Non-pigmented ciliary epithelial cell (primary cell): ENCODE measurements around the gene EMILIN2.
"Not testable (repeated sequence)": the region's sequence is repeated elsewhere in the genome, so short reads cannot be mapped to it uniquely, and the experiment has no call there.

Experiments
- DNase-seq: peaks from one replicate; pipeline ENCODE4 v3.0.0-alpha.2; 2010; ENCODE audit warnings: low read depth

Gene EMILIN2

DNA sequence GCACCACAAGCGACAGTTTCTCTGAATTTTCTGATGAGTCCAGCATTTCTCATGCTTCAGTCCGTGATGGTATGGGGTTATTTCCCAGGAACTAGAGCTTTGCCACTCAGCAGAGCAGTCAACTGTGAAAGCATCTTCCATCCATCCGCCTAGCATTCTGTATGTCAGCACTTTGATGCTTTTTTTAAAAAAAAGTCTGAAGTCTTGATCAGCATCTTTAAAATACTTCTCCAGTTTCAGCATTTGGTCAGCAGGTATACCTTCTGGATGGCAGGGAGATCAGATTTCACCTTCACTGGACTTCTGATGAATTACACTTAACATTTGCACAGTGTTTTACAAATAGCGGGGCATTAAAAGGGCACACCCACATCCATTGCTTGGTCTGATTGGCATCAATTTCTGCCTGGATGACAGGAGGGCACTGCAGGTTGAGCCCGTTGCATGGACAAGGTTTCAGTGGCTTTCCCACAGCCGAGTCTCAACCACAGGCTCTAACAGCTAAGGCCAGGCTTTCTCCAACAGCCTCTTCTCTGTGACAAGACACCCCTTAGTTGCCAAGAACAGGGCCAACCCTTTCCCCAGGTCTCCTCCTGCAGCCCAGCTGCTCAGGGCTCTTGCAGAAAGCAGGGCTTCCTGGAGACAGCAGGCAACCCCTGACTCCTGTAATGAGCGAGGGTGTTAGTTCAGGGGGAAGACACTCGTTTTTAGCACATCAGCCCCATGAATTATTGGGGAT lies 54.0 kb downstream of the EMILIN2 start:
- DNase-seq = no peak

- no peak for DNase-seq
Measured at GRCh38 chr18:2901423-2901985, 54.7 kb downstream of the EMILIN2 start.

DNA sequence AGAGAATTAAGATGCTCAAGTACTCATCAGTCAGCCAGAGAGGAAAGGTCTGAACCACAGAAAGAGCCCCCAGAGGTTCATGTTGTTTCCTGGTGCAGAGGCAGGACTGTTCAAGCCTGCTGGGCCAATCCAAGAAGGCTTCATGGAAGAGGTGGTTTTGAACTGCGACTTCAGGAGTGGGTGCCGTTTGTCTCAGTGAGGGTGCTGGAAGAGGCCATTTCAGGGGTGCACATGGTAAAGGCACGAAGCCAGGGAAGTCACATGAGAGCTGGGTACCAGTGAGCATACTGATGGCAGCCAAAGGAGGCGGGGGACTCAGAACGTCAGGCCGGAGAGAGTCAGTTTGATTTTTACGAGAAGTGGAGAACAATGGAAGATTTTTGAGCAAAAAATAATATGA lies 55.5 kb downstream of the EMILIN2 start:
- no peak for DNase-seq

- no peak for DNase-seq
Measured at GRCh38 chr18:2903006-2903405, 56.2 kb downstream of the EMILIN2 start.

- DNase-seq = no peak
Measured at GRCh38 chr18:2905854-2906703, 59.3 kb downstream of the EMILIN2 start.

DNA sequence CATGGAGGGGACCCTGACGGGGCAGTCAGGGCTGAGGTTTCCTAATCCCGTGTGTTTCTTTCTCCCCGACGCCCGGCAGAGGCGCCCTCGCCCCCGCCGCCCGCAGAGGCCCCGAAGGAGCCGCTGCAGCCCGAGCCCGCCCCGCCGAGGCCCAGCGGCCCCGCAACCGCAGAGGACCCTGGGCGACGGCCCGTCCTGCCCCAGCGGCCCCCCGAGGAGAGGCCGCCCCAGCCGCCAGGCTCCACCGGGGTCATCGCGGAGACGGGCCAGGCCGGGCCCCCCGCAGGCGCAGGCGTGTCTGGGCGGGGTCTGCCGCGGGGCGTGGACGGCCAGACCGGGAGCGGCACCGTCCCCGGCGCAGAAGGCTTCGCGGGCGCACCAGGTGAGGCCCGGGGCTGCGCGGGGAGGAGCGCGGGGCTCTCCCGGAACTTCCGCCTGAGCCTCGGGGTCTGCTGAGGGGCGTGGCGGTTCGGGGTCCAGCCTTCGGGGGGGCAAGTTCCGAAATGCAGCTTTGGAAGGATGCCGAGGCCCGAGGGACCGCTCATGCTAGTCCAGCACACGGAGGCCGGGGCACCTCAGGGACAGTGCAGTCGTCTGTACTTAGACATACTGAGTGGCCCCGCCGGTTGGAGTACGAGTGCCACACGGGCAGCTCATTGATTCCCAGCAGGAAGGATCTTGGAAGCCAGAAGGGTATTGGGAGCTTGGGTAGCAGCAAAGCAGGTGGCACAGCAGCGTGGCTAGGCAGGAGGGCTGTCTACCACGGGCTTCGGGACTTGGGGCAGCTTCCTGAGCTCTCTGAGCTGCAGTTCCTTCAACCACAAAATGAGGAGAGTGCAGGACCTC lies 60.1 kb downstream of the EMILIN2 start:
- DNase-seq = no peak

GRCh38 chr18:2907550-2908135 lies 60.8 kb downstream of the EMILIN2 start:
- no peak for DNase-seq

DNA sequence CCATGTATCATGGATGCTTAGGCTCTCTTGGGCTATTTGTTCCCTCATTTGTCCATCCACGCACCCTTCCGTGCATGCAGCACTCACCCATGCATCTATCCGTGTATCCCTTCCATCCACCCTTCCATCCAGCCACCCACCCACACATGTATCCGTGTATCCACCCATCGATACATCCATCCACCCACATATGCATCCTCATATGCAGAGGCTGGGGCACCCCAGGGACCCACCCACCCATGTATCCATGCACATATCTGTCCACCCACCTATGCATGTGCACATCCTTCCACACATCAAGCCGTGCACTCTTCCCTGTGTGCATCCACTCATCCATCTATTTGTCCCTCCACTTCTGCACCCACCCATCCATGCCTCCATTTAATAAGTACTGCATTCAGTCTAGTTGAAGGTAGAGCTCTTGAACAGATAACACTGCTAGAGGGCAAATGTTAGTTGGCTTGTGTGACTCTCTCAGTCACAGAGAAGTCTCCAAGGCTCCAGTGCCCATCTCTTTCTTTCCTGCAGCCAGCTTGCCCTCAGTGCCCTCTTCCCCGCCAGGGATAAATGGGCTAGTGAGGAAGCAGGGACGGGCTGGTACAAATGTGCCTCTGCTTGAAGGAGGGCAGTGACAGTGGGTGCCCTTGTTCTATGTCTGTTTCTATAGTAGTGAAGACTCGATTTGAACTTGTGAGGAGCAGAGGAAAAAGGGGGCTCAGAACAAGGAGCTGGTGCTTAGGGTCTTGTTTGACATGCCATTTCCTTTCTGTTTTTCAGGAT lies 61.5 kb downstream of the EMILIN2 start:
- DNase-seq = no peak

DNA sequence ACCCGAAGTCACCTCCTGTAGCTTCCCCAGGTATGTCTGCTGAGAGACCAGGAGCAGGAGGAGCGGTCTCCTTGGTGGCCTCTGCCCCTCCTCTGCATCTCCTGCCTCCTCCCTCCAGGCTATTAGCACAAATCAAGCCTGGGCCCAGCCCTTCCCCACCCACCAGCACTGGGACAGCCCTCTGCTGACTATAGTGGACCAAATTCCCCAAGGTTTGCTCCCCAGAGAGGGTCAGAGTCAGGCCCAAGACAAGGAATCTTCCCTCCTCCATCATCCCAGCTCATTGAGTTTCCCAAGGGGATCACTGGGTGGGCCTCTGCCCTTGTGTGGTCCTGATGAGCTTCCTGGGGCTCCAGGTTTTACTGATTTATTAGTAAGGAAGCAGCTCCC lies 62.1 kb downstream of the EMILIN2 start:
- DNase-seq = no peak

DNA sequence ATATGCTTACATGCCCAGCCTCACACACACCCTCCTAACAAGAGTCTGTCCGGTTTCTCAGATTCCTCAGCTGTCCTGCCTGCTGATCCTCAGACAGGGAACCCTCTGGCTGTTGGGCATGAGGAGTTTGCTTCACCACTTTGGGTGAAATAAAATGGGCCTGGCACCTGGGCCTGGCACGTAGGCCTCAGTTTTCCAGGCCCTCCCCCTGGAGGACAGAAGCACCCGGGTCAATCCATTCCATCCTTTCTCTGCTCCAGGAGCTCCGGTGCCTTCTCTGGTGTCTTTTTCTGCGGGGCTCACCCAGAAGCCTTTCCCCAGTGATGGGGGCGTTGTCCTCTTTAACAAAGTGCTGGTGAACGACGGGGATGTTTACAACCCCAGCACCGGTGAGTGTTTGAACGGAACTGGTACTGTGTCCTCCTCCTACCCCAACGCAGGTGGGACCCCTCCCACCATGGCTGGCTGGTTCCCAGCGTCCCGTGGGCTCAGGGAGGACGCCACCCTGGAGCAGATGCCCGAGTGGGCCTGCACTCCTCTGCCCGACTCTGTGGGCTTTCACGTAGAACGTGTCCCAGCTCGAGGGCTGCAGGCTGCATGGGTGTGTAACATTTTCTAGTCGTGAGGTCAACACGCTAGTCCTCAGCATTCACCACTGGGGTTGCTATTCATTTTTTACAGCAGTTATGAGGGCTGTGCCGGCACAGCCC lies 62.8 kb downstream of the EMILIN2 start:
- no peak for DNase-seq

DNA sequence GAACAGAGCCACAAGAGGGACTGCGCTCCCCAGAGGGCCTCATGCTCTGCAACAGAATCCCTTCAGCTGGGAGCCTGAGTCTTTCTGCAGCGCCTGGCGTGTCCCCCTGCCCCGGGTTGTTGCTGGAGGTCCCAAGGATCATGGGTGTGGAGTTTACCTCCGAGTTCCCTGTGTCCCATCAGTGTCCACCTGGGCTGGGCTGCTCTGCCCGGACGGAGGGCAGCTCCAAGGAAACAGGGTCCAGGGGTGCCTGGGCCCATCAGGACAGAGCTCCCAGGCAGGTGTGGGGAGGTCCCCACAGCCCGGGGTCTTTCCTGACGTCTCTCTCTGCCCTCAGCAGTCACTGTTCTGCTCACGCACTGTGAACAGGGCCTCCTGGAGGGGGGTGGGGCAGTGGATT lies 63.5 kb downstream of the EMILIN2 start:
- DNase-seq = no peak

- no peak for DNase-seq
Measured at GRCh38 chr18:2910751-2911425, 64.1 kb downstream of the EMILIN2 start.

DNA sequence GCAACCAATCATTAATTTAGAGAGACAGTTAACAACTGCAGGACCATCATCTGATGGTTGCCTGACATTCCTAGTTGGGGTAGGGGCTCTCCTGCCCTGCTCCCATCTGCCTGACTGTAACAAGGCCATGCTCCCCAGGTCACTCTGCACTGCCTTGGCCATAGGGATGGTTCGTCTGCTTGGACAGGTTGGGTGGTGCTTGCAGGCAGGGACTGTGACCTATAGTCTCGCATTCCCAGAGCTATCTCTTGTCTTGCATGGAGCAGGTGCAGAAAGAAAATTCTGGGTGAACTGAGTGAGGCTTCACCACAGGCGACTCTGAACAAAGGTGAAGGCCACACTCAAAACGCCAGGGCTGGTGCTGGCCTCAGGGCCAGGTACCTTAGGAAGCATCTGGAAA lies 64.7 kb downstream of the EMILIN2 start:
- DNase-seq = no peak

DNA sequence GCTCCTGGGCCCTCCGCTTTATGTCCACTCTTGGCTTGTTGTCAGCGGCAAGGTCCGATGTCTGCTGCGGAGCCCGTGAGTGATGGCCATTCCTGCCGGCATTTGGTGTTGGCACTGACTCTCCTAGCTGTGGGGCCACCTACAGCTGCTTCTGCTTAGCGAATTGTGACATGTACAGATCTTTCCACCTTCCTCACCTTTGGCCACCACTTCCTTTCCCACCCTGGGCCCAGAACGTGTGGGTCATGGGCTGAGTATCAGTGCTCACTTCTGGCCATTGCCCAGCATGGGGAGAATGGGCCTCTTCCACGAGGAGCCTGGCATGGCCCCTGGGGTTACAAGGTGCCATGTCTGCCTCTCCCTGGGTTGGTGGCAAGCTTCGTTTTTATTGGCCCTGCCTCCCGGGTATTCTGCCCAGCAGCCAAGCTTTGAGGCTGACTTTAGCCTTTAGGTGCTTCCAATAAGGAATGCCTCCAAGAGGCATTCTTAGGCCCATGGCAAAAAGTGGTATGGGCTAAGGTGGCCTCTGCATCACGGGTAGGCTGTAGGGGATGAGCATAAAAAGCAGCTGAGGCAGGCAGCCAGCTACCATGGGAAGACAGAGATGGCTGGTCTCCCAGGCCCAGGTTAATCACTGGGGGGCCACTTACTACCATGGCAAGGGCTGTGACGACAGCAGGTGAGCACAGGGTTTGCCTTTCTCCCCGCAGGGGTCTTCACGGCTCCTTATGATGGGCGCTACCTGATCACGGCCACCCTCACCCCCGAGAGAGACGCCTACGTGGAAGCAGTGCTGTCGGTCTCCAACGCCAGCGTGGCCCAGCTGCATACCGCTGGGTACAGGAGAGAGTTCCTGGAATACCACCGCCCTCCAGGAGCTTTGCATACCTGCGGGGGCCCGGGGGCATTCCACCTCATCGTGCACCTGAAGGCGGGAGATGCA lies 65.8 kb downstream of the EMILIN2 start:
- DNase-seq = no peak

GRCh38 chr18:2913398-2914005 lies 66.7 kb downstream of the EMILIN2 start:
- no peak for DNase-seq

DNA sequence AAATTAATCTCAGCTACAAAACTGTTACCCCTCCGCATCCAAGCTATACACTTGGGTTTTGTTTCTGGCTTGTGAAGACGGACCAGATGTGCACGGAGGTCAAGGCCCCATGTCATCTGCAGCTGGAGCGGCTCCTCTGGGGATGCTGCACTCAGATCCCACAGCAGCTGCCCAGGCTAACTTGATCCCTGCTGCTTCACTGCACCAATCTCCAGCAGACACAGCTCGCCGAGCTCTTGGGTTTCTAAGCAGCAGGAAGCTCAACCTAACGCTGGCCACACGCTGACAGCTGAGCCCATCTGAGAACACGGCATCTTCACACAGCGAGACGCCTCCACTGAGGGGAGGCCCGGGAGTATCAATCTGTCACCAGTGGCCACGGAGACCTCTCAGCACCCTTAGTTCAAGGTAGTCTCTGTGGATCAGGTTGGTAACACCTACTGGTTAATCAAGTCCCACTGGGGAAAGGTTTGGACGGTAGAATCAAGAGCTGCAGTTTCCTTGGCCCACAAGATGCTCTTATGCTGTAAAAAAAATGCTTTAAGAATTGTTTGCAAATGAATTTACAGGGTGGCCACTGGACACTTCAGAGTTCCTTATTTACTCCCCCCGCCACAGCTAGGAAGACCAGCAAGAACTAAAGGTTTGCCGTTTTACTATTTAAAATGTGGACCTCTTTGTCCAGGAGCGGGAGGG lies 67.5 kb downstream of the EMILIN2 start:
- DNase-seq = no peak

DNA sequence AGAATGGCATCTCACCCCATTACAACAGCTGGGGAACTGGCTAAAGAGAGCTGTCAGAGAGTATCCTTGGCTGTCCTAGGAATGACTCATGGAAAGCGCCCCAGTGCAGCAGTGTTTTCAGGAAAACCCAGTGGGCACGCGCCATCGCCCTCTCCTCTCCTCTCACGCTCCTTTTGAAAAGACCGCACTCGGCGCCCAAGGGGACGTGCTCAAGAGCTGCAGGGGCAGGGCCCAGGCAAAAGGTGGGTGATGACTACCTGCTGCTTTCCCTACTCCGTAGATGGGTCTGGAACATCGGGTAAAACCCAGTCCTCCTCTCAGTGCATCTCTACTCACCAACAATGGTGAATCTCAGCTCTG lies 68.1 kb downstream of the EMILIN2 start:
- DNase-seq = no peak

DNA sequence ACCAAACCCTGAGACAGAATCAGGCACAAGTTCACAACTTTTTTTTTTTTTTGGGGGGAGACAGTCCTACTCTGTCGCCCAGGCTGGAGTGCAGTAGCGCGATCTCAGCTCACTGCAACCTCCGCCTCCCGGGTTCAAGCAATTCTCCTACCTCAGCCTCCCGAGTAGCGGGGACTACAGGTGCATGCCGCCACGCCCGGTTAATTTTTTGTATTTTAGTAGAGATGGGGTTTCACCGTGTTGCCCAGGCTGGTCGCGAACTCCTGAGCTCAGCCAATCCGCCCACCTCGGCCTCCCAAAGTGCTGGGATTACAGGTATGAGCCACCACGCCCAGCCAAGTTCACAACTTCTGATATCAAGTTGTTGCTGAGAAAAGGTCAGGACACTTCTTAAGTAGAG lies 68.7 kb downstream of the EMILIN2 start:
- not testable (repeated sequence) for DNase-seq
